IPS-NIHi11 (cell line): Measurements from ENCODE around the gene RAPGEF3.

Source experiments
- DNase-seq: peaks from one replicate; pipeline ENCODE4 v3.0.0; 2012; ENCODE audit warnings: mixed read lengths, low spot score

Gene RAPGEF3

GRCh38 chr12:47776471-47777143 is 17.9 kb upstream of the RAPGEF3 start:
- DNase-seq: no peak

DNA sequence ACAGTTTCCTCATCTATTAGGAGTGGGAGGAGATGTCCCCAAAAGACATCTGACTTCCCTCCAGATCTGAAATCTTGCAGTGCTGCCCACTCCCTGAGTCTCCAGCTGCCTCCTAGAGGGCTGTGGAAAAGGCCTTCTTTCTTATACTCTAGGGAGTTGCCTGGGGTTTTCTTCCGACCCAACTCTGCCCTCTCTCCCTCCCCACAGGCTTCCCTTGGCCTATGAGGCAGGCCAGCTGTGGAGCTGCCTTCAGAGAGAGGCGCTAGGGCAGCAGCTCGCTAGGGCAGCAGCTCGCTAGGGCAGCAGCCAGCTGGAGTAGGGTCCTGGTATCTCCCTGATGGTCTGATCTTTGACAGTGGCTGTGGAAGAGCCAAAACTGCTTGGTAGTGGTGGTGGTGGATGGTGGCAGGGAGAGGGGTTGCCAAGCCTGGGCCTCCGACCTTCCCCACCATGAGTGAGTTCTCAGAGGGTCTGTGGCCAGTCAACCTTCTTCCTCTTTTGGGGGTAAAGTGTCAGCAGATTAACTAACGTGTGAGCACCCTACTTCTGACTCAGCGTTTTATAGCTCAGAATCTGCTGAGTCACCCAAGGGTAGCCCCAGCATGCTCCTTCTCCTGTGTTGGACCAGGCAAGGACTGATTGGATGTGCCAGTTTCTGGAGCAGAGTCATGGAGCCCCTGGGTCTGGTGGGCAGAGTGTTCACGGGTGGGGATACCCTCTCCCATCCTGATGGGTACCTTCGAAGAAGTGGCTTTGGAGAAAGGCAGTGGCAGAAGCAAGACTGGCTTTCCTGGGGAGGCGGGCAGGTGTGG is 16.6 kb upstream of the RAPGEF3 start:
- DNase-seq: no peak

DNA sequence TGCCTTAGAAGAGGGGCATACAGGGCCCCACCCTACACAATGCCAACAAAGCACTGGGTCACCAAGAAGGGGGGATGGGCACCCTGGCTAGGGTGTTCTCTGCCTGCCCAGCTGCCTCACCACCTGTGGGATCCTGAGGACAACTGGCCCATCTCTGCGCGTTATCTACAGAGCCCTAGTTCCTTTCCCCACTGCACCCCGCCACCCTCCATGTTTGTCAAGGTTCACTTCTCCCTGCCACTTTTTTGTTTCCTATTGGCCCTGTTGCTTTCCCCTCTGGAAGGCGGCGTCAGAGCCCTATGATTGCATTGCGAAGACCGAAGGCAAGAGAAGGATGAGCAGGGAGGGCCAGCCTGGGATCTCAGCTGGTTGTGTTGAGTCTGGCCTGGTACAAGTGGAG is 16.0 kb upstream of the RAPGEF3 start:
- DNase-seq: no peak

DNA sequence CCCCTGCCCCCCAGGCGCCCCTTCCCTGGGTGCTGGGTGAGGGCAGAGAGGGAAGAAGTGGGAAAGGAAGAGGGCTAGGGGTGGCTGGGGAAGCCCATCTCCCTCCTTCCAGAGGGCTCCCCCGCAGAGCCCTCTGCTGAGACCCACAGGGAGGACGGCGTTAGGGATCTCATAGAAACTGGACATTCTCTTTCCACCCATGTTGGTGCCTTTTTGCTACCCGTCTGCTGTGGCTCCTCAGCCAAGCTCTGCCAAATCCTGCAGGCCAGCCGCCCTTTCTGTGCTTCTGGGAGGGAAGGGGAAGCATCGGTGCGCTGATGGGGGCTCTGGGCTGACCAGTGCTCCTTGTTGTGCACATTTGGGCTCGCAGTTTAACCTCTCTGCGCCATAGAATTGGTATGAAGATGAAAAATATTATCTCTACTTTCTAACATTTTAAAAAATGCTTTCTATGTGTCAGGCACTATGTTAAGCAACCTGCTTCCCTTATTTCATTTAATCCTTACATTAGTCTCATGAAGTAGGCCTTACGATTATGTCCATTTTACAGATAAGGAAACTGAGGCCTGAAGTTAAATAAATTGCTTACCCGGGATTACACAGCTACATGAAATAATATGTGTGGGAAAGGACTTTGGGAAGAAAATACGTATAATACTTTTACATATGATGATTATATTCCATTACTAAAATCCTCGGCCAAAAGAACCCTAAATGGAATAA is 15.3 kb upstream of the RAPGEF3 start:
- no peak for DNase-seq

DNA sequence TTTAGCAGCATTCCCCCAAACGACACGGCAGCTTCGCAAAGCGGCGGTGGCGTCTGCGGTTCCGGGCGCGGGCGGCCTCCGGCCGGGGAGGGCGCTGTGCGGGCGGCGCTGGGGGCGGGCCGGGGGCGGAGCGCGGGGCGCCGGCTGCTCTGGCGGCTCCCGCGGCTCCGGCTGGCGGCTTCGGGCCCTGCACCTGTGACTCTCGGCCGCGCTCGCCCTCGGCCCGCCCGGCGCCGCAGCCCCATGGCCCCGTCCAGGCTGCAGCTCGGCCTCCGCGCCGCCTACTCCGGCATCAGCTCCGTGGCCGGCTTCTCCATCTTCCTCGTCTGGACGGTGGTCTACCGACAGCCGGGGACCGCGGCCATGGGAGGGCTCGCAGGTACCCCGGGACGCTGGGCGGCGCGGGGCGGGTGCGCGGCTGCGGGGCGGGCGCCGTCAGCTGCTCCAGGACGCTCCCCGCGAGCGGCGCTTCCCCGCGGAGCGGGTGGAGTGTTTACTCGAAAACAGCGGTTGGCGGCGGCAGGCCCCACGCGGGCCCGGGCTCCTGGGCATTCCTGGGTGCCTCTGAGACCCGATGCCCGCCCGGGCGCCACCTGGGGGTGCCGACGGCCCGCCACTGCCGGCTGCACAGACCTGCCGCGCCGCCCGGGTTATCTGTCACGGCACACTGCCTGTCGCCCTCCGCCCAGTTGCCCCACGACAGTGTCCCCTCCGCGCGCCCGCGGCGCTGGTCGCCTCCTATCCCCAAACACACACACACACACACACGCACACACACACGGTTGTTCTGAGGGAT is 14.6 kb upstream of the RAPGEF3 start, which contains the start of gene SLC48A1:
Gene SLC48A1, plus strand, starts transcription at position 177 of the 796 bp plus-strand sequence. Its CDS starts 67 bp downstream, at position 244.
- DNase-seq: peak; percentile 97

- no peak for DNase-seq
Observed at GRCh38 chr12:47772738-47773061, 14.0 kb upstream of the RAPGEF3 start.

- DNase-seq: no peak
Observed at GRCh38 chr12:47772094-47772660, 13.5 kb upstream of the RAPGEF3 start.

GRCh38 chr12:47771304-47771703 is 12.6 kb upstream of the RAPGEF3 start:
- DNase-seq: no peak

- DNase-seq: no peak
Observed at GRCh38 chr12:47770086-47770726, 11.5 kb upstream of the RAPGEF3 start.

GRCh38 chr12:47769234-47770085 is 10.8 kb upstream of the RAPGEF3 start:
- DNase-seq: no peak

DNA sequence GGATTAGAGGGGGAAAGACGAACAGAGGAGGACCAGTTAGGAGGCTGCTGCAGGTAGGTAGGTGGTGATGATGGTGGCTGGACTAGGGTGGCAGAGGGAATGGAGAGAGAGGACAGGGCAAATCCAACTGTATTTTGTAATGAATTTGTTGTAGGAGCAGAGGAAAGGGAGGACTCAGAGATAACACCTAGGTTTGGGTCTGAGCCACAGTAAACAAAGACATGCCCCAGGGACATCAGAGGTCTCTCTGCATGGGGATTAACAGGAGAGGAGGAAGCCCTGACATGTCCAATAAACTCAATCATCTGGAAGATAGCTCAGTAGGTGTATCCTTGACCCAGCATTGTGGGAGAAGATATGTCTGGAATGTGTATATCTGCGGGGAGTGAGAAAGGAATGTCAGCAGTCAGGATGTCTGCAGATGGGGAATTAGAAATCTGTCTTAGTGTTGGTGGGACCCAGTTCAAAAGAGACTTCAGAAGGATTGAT is 9.7 kb upstream of the RAPGEF3 start:
- no peak for DNase-seq

GRCh38 chr12:47767216-47767724 is 8.6 kb upstream of the RAPGEF3 start:
- peak; percentile 69 for DNase-seq

DNA sequence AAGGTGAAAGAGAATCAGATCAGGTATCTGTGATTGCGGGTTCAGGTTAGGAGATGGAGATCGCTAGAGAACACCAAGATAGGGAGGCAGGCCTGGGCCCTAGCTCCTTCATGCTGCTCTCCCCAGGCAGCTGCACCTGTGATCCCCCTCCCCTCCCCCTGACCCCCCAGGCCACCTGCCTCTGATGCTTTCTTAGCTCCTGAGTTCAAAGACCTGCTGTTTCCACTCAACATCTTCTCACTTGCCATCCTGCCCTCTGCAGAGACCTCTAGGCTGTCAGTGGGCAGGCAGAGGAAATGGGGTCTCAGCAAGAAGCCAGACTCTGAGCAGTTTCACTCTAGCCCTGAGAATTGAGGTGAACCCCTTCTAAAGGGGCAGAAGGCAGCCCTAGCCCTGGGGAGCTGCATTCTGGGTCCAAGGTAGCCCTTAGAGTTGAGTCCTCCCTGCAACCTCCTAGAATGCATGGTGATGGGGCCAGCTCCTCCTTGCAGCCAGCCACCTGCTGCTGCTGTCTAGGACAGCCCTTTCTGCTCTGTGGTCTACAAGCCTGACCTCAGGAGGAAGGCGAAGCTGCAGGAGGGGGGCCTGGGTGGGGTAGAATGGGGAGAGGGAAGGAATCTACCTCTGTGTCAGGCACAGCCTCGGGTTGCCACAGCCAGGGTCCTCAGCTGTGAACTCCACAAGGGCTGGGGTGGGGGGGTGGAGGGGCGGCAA is 8.0 kb upstream of the RAPGEF3 start:
- no peak for DNase-seq

GRCh38 chr12:47763481-47764346 is 5.0 kb upstream of the RAPGEF3 start:
- DNase-seq: no peak

DNA sequence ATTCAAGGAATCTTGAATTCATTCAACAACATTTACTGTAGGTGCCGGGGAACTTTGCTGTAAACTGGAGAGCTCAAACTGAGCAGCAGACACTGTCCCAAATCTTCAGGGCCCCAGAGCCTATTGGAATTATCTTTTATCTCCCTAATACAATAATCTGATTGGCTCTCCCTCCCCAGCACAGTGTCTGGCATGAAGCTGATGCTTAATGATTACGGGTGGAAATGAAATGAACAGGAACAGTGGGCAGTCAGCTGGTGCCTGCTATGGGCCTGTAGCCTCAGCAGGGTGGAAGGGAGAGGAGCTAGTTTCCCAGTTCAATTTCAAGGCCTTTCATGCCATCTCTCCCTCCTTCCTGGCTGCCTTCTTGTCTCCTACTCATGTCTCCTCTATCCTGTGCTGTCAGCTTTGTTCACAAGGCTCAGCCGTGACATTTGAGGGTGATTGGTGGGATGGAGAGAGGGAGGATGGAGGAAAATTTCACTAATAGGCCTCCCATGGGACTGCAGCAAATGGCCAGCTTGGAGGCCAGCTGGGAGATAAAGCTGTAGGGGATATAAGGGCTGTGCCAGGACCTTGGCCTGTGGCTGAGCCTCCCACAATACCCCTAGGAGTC is 4.3 kb upstream of the RAPGEF3 start:
- no peak for DNase-seq

- DNase-seq: no peak
Observed at GRCh38 chr12:47758584-47758833, 171 bp downstream of the RAPGEF3 start.

- peak; percentile 52 for DNase-seq
Observed at GRCh38 chr12:47757840-47758583, 668 bp downstream of the RAPGEF3 start.
